Pancreas (tissue), 10 donors: Measurements from ENCODE around the gene PPP1R14D. TPM values are rescaled to one million over a fixed set of nuclear protein-coding genes. Genes with fewer than 3 reads are reported as not detected.

ENCODE experiments used
- ATAC-seq, 4 donors: fragments of 200-7000 bp; cut with Tn5 transposase; one replicate each; pipeline versions ENCODE4 v1.8.0 to v1.9.1; 2020; ENCODE audit warnings: mild to moderate bottlenecking in 4 of 4, moderate library complexity in 4 of 4
- DNase-seq, 6 donors: peaks; one replicate each; pipeline ENCODE4 v3.0.0-alpha.2; 2020
- FAIRE-seq: peaks from 2 replicates; lab custom pipeline; 2012; peaks lifted over from hg19 to GRCh38; lab: Jason Lieb, UNC
- H3K27ac ChIP-seq, 4 donors: fragments of 200-600 bp; sonication (generic); 1 replicate in 3 of 4; 2 replicates in 1 of 4; pipeline versions ENCODE4 v1.5.0 to v1.8.0; 2020
- H3K27me3 ChIP-seq, 4 donors: fragments of 200-600 bp; one replicate each; pipeline ENCODE4 v1.8.0; 2021
- H3K36me3 ChIP-seq, 3 donors: fragments of 200-600 bp; sonication (generic) in 1 of 3; one replicate each; pipeline versions ENCODE4 v1.5.0 to v1.8.0; 2020 to 2021
- H3K4me1 ChIP-seq, 3 donors: fragments of 200-600 bp; one replicate each; pipeline ENCODE4 v1.8.0; 2021
- H3K4me3 ChIP-seq, 4 donors: fragments of 200-600 bp; sonication (generic) in 2 of 4; one replicate each; pipeline versions ENCODE4 v1.5.0 to v1.8.0; 2020 to 2021
- H3K9me3 ChIP-seq, 4 donors: fragments of 200-600 bp; one replicate each; pipeline ENCODE4 v1.8.0; 2021
- WGBS, 2 donors: extraction: QIAGEN DNeasy Blood & Tissue Kit; methylation state at CpG; one replicate each; pipeline ENCODE4 v1.1.7; 2013; 5-methylcytosine and 5-hydroxymethylcytosine counted together
- intact Hi-C, 3 donors: fragments of 100-400 bp; cut with DNase I; formaldehyde crosslinking; loops; one replicate each; pipeline versions ENCODE4 v1.11.1 to v1.14.2; 2022
- polyA plus RNA-seq, 2 donors: library from polyadenylated mRNA; stranded (reverse); fragments of 200-250 nt; gene quantifications; one replicate each; pipeline ENCODE4 v1.2.3, GENCODE V29; 2013
- total RNA-seq, 6 donors: library from RNA; stranded (reverse); fragmentation: NEBNext Ultra II Directional in 4 of 6; extraction: Animal tissue kit (Norgen Biotek cat#: 25700) in 4 of 6; gene quantifications; one replicate each; pipeline versions ENCODE4 v1.2.1 to v1.2.4, GENCODE V29; 2021 to 2023
- TF ChIP-seq, protein P1 (sequence below), 4 donors: fragments of 200-600 bp; sonication (generic) in 3 of 4; IDR thresholded peaks; one replicate each; pipeline versions ENCODE4 v1.5.0 to v1.8.0; 2021; ENCODE audit warnings: antibody characterized with exemption in 4 of 4
- donor health status: healthy with polysubstance abuse.
- donor health status: DM: no; HTN: no; CAD: no; lungs with moderate emphysema.
- donor health status: DM: no; HTN: no; CAD: no.
- donor health status: control.
- donor health status: control.
- donor health status: Bipolar disorder and iron deficiency.
- donor health status: DM: yes; HTN: yes; CAD: no.
- donor health status: DM: no; HTN: no; CAD: no.
- donor health status: DM: no; HTN: no; CAD: no.
- donor health status: DM: yes; HTN: yes; CAD: no.

The PPP1R14D gene
- total and polyA plus RNA-seq, 8 donors = 0.23 to 2.6 (median 0.55) TPM; not detected in 4

DNA sequence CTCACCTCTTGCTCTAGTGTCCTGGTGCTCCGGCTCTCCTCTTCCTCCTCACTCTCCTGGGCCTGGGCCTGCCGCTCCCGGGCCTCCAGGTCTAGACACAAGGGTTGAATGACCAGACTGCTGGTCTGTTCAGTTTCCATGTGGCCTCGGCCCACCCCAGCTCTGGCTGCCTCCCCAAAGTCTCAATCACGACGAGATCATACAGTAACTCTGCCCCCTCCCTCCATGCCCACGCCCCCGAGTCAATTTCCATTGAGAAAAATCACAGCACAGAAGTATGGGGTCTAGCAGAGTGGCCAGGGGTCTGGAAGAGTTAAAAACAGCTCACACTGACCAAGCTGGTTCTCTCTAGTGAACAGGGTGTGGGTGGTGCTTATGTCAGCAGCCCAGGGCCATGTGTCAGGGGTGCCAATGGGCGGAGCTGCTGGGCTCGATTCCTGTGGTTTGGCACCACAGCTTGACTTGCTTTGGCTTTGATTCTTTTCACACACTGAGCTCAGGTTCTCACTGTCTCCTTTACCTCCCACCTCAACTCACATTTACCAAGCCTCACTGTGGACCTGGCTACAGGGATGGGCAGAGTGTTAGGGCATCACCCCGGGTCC lies 51.9 kb downstream of the PPP1R14D start:
- ATAC-seq (peak; percentile 55 to 98 (median 88)), FAIRE-seq (no peak), DNase-seq (peak in 4 of 6 donors; percentile 38 to 63 (median 47))
- TF ChIP-seq, protein P1, sequence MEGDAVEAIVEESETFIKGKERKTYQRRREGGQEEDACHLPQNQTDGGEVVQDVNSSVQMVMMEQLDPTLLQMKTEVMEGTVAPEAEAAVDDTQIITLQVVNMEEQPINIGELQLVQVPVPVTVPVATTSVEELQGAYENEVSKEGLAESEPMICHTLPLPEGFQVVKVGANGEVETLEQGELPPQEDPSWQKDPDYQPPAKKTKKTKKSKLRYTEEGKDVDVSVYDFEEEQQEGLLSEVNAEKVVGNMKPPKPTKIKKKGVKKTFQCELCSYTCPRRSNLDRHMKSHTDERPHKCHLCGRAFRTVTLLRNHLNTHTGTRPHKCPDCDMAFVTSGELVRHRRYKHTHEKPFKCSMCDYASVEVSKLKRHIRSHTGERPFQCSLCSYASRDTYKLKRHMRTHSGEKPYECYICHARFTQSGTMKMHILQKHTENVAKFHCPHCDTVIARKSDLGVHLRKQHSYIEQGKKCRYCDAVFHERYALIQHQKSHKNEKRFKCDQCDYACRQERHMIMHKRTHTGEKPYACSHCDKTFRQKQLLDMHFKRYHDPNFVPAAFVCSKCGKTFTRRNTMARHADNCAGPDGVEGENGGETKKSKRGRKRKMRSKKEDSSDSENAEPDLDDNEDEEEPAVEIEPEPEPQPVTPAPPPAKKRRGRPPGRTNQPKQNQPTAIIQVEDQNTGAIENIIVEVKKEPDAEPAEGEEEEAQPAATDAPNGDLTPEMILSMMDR (IDR thresholded peaks at IDR 0.05) = no peak
- Histone ChIP-seq H3K4me3 (no peak overlapping the region), H3K4me1 (no peaks in the 10 kb centered on the region), H3K9me3 (no peaks in the 10 kb centered on the region), H3K27ac (peak overlapping the region in 1 of 4 donors; percentile 39), H3K27me3 (no peaks in the 10 kb centered on the region), H3K36me3 (peaks cover 0 to 43% (median 18%) of the 10 kb centered on the region in 3 donors)
- 59 to 76% methylated on average over 11 of the region's 11 CpGs for WGBS, 2 donors
- intact Hi-C loops = no loop called here

DNA sequence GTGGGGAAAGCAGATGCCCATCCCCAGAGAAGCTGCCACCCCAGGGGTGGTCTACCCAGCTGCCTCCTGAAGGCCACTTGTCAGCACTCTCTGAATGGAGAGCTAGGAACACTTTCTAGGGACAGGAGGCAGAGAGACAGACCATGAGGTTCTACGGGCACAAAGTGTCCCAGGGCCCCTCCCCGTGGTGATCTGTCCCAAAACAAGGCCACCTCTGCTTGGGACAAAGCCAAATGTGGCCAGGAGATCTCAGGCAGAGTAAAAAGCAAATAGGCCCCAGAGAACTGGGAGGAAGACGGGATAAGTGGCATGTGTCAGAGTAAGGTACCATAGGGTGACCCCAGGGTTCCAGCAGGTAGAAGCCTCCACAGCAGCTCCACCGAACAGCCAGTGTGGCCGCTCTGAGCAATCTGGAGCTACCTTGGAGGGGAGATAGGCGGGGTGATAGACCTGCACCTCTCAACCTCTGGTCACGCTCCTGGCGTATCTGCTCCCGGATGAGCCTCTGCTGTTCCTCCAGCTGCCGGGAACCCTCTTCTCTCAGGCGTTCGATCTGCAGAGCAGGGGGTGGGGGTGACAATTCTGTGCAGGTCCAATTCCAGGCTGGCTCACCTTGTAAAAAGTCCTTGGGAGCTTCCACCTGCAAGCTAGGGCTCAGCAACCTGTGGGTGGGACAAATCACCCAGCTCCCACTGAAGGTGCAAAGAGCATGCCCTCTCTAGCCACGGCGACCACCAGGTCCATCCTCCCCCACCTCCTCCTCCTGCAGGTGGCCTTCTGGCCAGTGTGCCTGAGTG lies 52.6 kb downstream of the PPP1R14D start:
- peak overlapping the region in 1 of 4 donors; percentile 39 for H3K27ac ChIP-seq
- no peaks in the 10 kb centered on the region for H3K27me3 ChIP-seq
- ATAC-seq (no peak), DNase-seq (peak in 1 of 6 donors; percentile 42), FAIRE-seq (no peak)
- H3K4me3 ChIP-seq = no peak overlapping the region
- H3K36me3 ChIP-seq = peaks cover 0 to 43% (median 18%) of the 10 kb centered on the region in 3 donors
- intact Hi-C loops = no loop called here
- 91 to 93% methylated on average over 14 of the region's 14 CpGs for WGBS, 2 donors
- no peaks in the 10 kb centered on the region for H3K9me3 ChIP-seq
- TF ChIP-seq, protein P1 (IDR thresholded peaks at IDR 0.05) = no peak
- no peaks in the 10 kb centered on the region for H3K4me1 ChIP-seq

DNA sequence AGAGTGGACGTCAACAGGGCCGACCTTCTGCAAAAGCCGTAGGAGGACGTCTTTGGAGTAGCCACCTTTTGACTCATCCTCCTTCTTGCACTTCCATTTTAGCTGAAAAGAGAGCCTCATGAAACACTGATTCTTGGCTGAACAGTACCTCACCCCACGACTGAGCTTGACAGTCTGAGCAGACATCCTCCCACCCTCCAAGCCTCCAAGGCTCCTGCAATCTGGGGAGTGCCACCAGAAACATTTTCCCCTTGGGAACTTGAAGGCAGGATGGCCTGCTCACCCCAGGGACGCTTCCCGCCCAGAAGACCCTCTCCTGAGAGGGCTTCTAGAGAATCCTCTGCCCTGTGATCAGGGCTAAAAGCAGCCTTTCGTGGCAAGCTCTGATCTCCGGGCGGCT lies 53.5 kb downstream of the PPP1R14D start:
- ATAC-seq (no peak), DNase-seq (peak in 1 of 6 donors; percentile 29), FAIRE-seq (no peak)
- TF ChIP-seq, protein P1 (IDR thresholded peaks at IDR 0.05) = no peak
- Histone ChIP-seq H3K36me3 (peaks cover 0 to 43% (median 18%) of the 10 kb centered on the region in 3 donors), H3K4me3 (no peak overlapping the region), H3K9me3 (no peaks in the 10 kb centered on the region), H3K27me3 (no peaks in the 10 kb centered on the region), H3K27ac (no peak overlapping the region), H3K4me1 (no peaks in the 10 kb centered on the region)
- intact Hi-C loops = no loop called here
- 89 to 94% methylated on average over 10 of the region's 10 CpGs for WGBS, 2 donors

DNA sequence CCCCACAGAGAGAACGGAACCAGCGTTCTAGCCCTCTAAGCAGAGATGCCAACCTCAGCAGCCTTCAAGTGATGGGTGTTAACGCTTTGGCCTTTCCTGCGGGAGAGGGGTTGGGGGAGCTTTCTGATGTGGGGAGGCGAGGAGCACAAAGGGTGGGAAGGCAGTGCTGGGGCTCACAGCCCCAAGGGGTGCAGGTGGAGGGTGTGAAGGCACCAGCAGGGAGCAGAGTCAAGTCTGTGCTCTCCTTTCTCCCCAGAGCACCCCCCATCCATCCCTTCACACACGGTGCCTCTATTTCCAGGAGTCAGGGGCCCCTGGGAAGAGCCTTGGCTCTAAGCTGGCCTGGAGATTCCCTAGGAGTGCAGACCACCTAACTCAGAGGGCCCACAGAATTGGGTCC lies 54.6 kb downstream of the PPP1R14D start:
- FAIRE-seq (no peak), DNase-seq (peak in 1 of 6 donors; percentile 23), ATAC-seq (no peak)
- intact Hi-C loops = no loop called here
- Histone ChIP-seq H3K4me3 (no peak overlapping the region), H3K4me1 (no peaks in the 10 kb centered on the region), H3K36me3 (peaks cover 0 to 42% (median 18%) of the 10 kb centered on the region in 3 donors), H3K27ac (no peak overlapping the region), H3K9me3 (no peaks in the 10 kb centered on the region), H3K27me3 (no peaks in the 10 kb centered on the region)
- 92 to 93% methylated on average over 6 of the region's 6 CpGs for WGBS, 2 donors
- TF ChIP-seq, protein P1 (IDR thresholded peaks at IDR 0.05) = no peak
